Endothelial cell (in vitro differentiated cells): Measurements from ENCODE around the gene SERINC2. TPM values are rescaled to one million over a fixed set of nuclear protein-coding genes. Genes with fewer than 3 reads are reported as not detected.

ENCODE experiments used
- DNase-seq: peaks from one replicate; pipeline ENCODE4 v3.0.0; 2021; ENCODE audit warnings: low spot score
- H3K27ac Mint-ChIP-seq: one replicate; pipeline ENCODE4 v1.8.0; 2021; ENCODE audit warnings: mixed read lengths, inconsistent platforms; ENCODE audit not compliant: unreplicated experiment
- H3K27me3 Mint-ChIP-seq: one replicate; pipeline ENCODE4 v1.8.0; 2021; ENCODE audit warnings: mild to moderate bottlenecking, moderate library complexity, mixed read lengths, inconsistent platforms; ENCODE audit not compliant: unreplicated experiment
- H3K36me3 Mint-ChIP-seq: one replicate; pipeline ENCODE4 v1.8.0; 2021; ENCODE audit warnings: mild to moderate bottlenecking, low read depth, mixed read lengths, inconsistent platforms; ENCODE audit not compliant: unreplicated experiment
- H3K4me1 Mint-ChIP-seq: one replicate; pipeline ENCODE4 v1.8.0; 2021; ENCODE audit warnings: mild to moderate bottlenecking, mixed read lengths, inconsistent platforms; ENCODE audit not compliant: unreplicated experiment
- H3K4me3 Mint-ChIP-seq: one replicate; pipeline ENCODE4 v1.8.0; 2021; ENCODE audit warnings: mild to moderate bottlenecking, mixed read lengths, inconsistent platforms; ENCODE audit not compliant: unreplicated experiment
- H3K9me3 Mint-ChIP-seq: one replicate; pipeline ENCODE4 v1.8.0; 2021; ENCODE audit warnings: mixed read lengths, inconsistent platforms; ENCODE audit not compliant: unreplicated experiment
- CTCF ChIP-seq: fragments of 200-600 bp; sonication (generic); IDR thresholded peaks from one replicate; pipeline ENCODE4 v1.5.0; 2021; ENCODE audit warnings: antibody characterized with exemption; ENCODE audit not compliant: unreplicated experiment
- total RNA-seq: library from RNA; stranded (reverse); fragmentation: NEBNext Ultra II Directional; extraction: Animal tissue kit (Norgen Biotek cat#: 25700); gene quantifications from one replicate; pipeline ENCODE4 v1.2.1, GENCODE V29; 2021; ENCODE audit not compliant: unreplicated experiment

SERINC2 gene
- total RNA-seq, 1 donor from 2014 or later, result 23.6 TPM

GRCh38 chr1:31442648-31442994, 29.6 kb downstream of the SERINC2 start:
- H3K27ac Mint-ChIP-seq, result no peak overlapping the region
- no peak for TF ChIP-seq CTCF

GRCh38 chr1:31443673-31444072, 30.7 kb downstream of the SERINC2 start:
- H3K4me3 Mint-ChIP-seq, result no peak overlapping the region
- H3K4me1 Mint-ChIP-seq, result no peaks in the 10 kb centered on the region
- peaks cover 5% of the 10 kb centered on the region for H3K36me3 Mint-ChIP-seq
- peaks cover 6% of the 10 kb centered on the region for H3K27me3 Mint-ChIP-seq
- no peaks in the 10 kb centered on the region for H3K9me3 Mint-ChIP-seq
- no peak for DNase-seq
- TF ChIP-seq CTCF, result no peak
- H3K27ac Mint-ChIP-seq, result no peak overlapping the region

More at GRCh38 chr1:31442648-31442994, 29.6 kb downstream of the SERINC2 start:
- Mint-ChIP-seq H3K4me3 (no peak overlapping the region), H3K36me3 (peaks cover 5% of the 10 kb centered on the region), H3K9me3 (no peaks in the 10 kb centered on the region), H3K4me1 (no peaks in the 10 kb centered on the region), H3K27me3 (peaks cover 4% of the 10 kb centered on the region)
- DNase-seq, result no peak

- H3K27me3 Mint-ChIP-seq, result peaks cover 6% of the 10 kb centered on the region
- no peak for DNase-seq
- H3K27ac Mint-ChIP-seq, result no peak overlapping the region
- no peak for TF ChIP-seq CTCF
- H3K9me3 Mint-ChIP-seq, result no peaks in the 10 kb centered on the region
- H3K4me3 Mint-ChIP-seq, result no peak overlapping the region
- no peaks in the 10 kb centered on the region for H3K4me1 Mint-ChIP-seq
- H3K36me3 Mint-ChIP-seq, result peaks cover 5% of the 10 kb centered on the region
Observed at GRCh38 chr1:31444725-31445448, 31.9 kb downstream of the SERINC2 start.

GRCh38 chr1:31445951-31446350, 32.9 kb downstream of the SERINC2 start:
- Mint-ChIP-seq H3K4me3 (no peak overlapping the region), H3K9me3 (no peaks in the 10 kb centered on the region), H3K4me1 (no peaks in the 10 kb centered on the region), H3K27me3 (peaks cover 6% of the 10 kb centered on the region), H3K27ac (no peak overlapping the region), H3K36me3 (peaks cover 5% of the 10 kb centered on the region)
- DNase-seq, result no peak
- TF ChIP-seq CTCF, result no peak

- no peaks in the 10 kb centered on the region for H3K36me3 Mint-ChIP-seq
- DNase-seq, result no peak
- no peak for TF ChIP-seq CTCF
- no peak overlapping the region for H3K27ac Mint-ChIP-seq
- no peaks in the 10 kb centered on the region for H3K4me1 Mint-ChIP-seq
- peaks cover 4% of the 10 kb centered on the region for H3K27me3 Mint-ChIP-seq
- no peak overlapping the region for H3K4me3 Mint-ChIP-seq
- peaks cover under 1% of the 10 kb centered on the region for H3K9me3 Mint-ChIP-seq
Observed at GRCh38 chr1:31447210-31447609, 34.2 kb downstream of the SERINC2 start.
